CD14-positive monocyte (primary cell): ENCODE results near the gene USP25. TPM values are rescaled to one million over a fixed set of nuclear protein-coding genes. Genes with fewer than 3 reads are reported as not detected.

Experiments
- DNase-seq, 3 donors: peaks; one replicate each; pipeline ENCODE4 v3.0.0-alpha.2; 2011 to 2022
- H2AFZ ChIP-seq: 2 replicates; pipeline ENCODE4 v1.6.0; 2012; ENCODE audit warnings: mild to moderate bottlenecking, low read depth, low read length, inconsistent platforms; ENCODE audit not compliant: insufficient read depth, poor library complexity, severe bottlenecking
- H3K27ac ChIP-seq, 2 donors: 1 replicate in 1 of 2; 2 replicates in 1 of 2; pipeline ENCODE4 v1.5.1; 2012 to 2013; ENCODE audit warnings: low read length in 2 of 2, control low read depth in 1 of 2, inconsistent platforms in 1 of 2, low read depth in 1 of 2, mild to moderate bottlenecking in 1 of 2
- H3K27me3 ChIP-seq, 2 donors: one replicate each; pipeline versions ENCODE4 v1.6.0 to v1.6.1; 2011 to 2013; ENCODE audit warnings: low read length in 2 of 2; ENCODE audit not compliant: control insufficient read depth in 2 of 2, insufficient read depth in 2 of 2
- H3K36me3 ChIP-seq, 2 donors: replicated peaks in 1 of 2; 1 replicate in 1 of 2; 2 replicates in 1 of 2; pipeline versions ENCODE4 v1.5.1 to v1.6.1; 2012 to 2013; ENCODE audit warnings: low read length in 2 of 2, control low read depth in 1 of 2, inconsistent platforms in 1 of 2, mild to moderate bottlenecking in 1 of 2; ENCODE audit not compliant: insufficient read depth in 2 of 2, control insufficient read depth in 1 of 2
- H3K4me1 ChIP-seq, 2 donors: 1 replicate in 1 of 2; 2 replicates in 1 of 2; pipeline versions ENCODE4 v1.5.1 to v1.6.1; 2012 to 2013; ENCODE audit warnings: low read length in 2 of 2, control low read depth in 1 of 2, inconsistent platforms in 1 of 2, mild to moderate bottlenecking in 1 of 2, moderate library complexity in 1 of 2; ENCODE audit not compliant: insufficient read depth in 2 of 2, control insufficient read depth in 1 of 2
- H3K4me2 ChIP-seq: replicated peaks from 2 replicates; pipeline ENCODE3; 2012; ENCODE audit warnings: low read length, moderate library complexity, mild to moderate bottlenecking; ENCODE audit not compliant: poor library complexity, severe bottlenecking; ENCODE audit errors: extremely low read depth
- H3K4me3 ChIP-seq, 3 experiments: fragments of 200-600 bp in 1 of 3; sonication (generic) in 1 of 3; replicated peaks in 1 of 3; 1 replicate in 2 of 3; 2 replicates in 1 of 3; pipeline ENCODE4 v1.5.1; 2011 to 2013; ENCODE audit warnings: low read length in 3 of 3, mild to moderate bottlenecking in 3 of 3, control low read depth in 2 of 3, low read depth in 2 of 3, inconsistent platforms in 1 of 3, moderate library complexity in 1 of 3
- H3K79me2 ChIP-seq: 2 replicates; pipeline ENCODE4 v1.6.0; 2012; ENCODE audit warnings: mild to moderate bottlenecking, control low read depth, inconsistent platforms, low read length, moderate library complexity; ENCODE audit not compliant: insufficient read depth
- H3K9ac ChIP-seq: 2 replicates; pipeline ENCODE4 v1.6.0; 2017; ENCODE audit warnings: low read length, mild to moderate bottlenecking; ENCODE audit not compliant: insufficient read depth, poor library complexity, severe bottlenecking
- H3K9me3 ChIP-seq, 2 donors: replicated peaks in 1 of 2; 1 replicate in 1 of 2; 2 replicates in 1 of 2; pipeline versions ENCODE4 v1.5.1 to v1.6.1; 2012 to 2013; ENCODE audit warnings: low read length in 2 of 2, control low read depth in 1 of 2; ENCODE audit not compliant: control insufficient read depth in 1 of 2, insufficient read depth in 1 of 2
- H4K20me1 ChIP-seq: 2 replicates; pipeline ENCODE4 v1.6.0; 2012; ENCODE audit warnings: mild to moderate bottlenecking, low read length, control low read depth, moderate library complexity; ENCODE audit not compliant: insufficient read depth
- H3K27ac Mint-ChIP-seq, 7 donors: one replicate each; pipeline ENCODE4 v1.8.0; 2020; ENCODE audit warnings: mild to moderate bottlenecking in 7 of 7, mixed read lengths in 7 of 7, moderate library complexity in 6 of 7, inconsistent platforms in 2 of 7
- H3K27me3 Mint-ChIP-seq, 3 donors: one replicate each; pipeline ENCODE4 v1.8.0; 2021 to 2022; ENCODE audit warnings: low read depth in 3 of 3, mild to moderate bottlenecking in 3 of 3, mixed read lengths in 3 of 3, moderate library complexity in 3 of 3, inconsistent platforms in 1 of 3
- H3K36me3 Mint-ChIP-seq, 2 donors: one replicate each; pipeline ENCODE4 v1.8.0; 2020; ENCODE audit warnings: mixed read lengths in 2 of 2, inconsistent platforms in 1 of 2, mild to moderate bottlenecking in 1 of 2
- H3K4me1 Mint-ChIP-seq: one replicate; pipeline ENCODE4 v1.8.0; 2020; ENCODE audit warnings: mild to moderate bottlenecking, mixed read lengths
- H3K4me3 Mint-ChIP-seq, 2 donors: one replicate each; pipeline ENCODE4 v1.8.0; 2020; ENCODE audit warnings: mild to moderate bottlenecking in 2 of 2, mixed read lengths in 2 of 2, moderate library complexity in 1 of 2
- H3K9me3 Mint-ChIP-seq, 7 donors: one replicate each; pipeline ENCODE4 v1.8.0; 2020 to 2022; ENCODE audit warnings: mixed read lengths in 7 of 7, mild to moderate bottlenecking in 6 of 7, moderate library complexity in 6 of 7, inconsistent platforms in 2 of 7
- CTCF ChIP-seq: fragments of 200-600 bp; IDR thresholded peaks from one replicate; pipeline ENCODE4 v1.8.0; 2022; ENCODE audit warnings: antibody characterized with exemption, mild to moderate bottlenecking
- WGBS: methylation state at CpG from one replicate; pipeline ENCODE4 v1.1.5; 2013; ENCODE audit warnings: missing lambda C conversion rate; ENCODE audit not compliant: insufficient coverage; 5-methylcytosine and 5-hydroxymethylcytosine counted together
- intact Hi-C, 2 donors: fragments of 100-400 bp; cut with micrococcal nuclease; formaldehyde crosslinking; loops; one replicate each; pipeline versions ENCODE4 v1.15.0 to v1.15.1; 2023
- polyA plus RNA-seq, 3 donors: library from polyadenylated mRNA; depleted of rRNA in 1 of 3; unstranded in 2 of 3; stranded (reverse) in 1 of 3; fragments of 300-500 nt in 2 of 3; fragments of >200 nt in 1 of 3; fragmentation: Illumina TruSeq in 2 of 3; gene quantifications; 1 replicate in 2 of 3; 2 replicates in 1 of 3; pipeline ENCODE4 v1.2.3, GENCODE V29; 2012 to 2021

USP25 gene
- polyA plus RNA-seq, 3 donors, result 7.2 to 15.6 (median 9.6) TPM

GRCh38 chr21:15682977-15683376 is 46.8 kb upstream of the USP25 start:
- intact Hi-C loops, result loop anchor here in 1 of 2 donors (10.0 kb wide), 2 partner anchors 478 to 808 kb away; no protein-coding TSS in a partner anchor
- no peak for TF ChIP-seq CTCF
- Histone ChIP-seq H3K27me3 (no peaks in the 10 kb centered on the region), H2AFZ (no peak overlapping the region), H3K4me1 (peaks cover 62 to 72% of the 10 kb centered on the region in 2 donors), H3K36me3 (no peaks in the 10 kb centered on the region), H3K79me2 (peaks cover 9% of the 10 kb centered on the region), H3K4me3 (peak overlapping the region; percentile 38 to 78 (median 57)), H3K9me3 (no peaks in the 10 kb centered on the region), H3K27ac (peak overlapping the region; percentile 85 to 93), H4K20me1 (no peaks in the 10 kb centered on the region), H3K4me2 (peak overlapping the region; percentile 90), H3K9ac (peak overlapping the region; percentile 65)
- Mint-ChIP-seq H3K27me3 (no peaks in the 10 kb centered on the region), H3K27ac (peak overlapping the region; percentile 94 to 99 (median 96)), H3K4me1 (peaks cover 54% of the 10 kb centered on the region), H3K4me3 (peak overlapping the region; percentile 72 to 91), H3K36me3 (peaks cover 0 to 2% of the 10 kb centered on the region in 2 donors), H3K9me3 (peaks cover 0 to 2% (median 0%) of the 10 kb centered on the region in 7 donors)
- no CpG with 5 or more reads among the region's 2 CpGs for WGBS
- peak; percentile 68 to 91 (median 81) for DNase-seq

GRCh38 chr21:15686506-15686905 is 43.3 kb upstream of the USP25 start:
- DNase-seq, result peak; percentile 55 to 82 (median 82)
- H4K20me1 ChIP-seq, result no peaks in the 10 kb centered on the region
- H3K27me3 ChIP-seq, result no peaks in the 10 kb centered on the region
- H3K27ac ChIP-seq, result peak overlapping the region in 1 of 2 donors; percentile 85
- H3K27ac Mint-ChIP-seq, result peak overlapping the region; percentile 82 to 95 (median 93)
- no peak for TF ChIP-seq CTCF
- peak overlapping the region; percentile 34 for H2AFZ ChIP-seq
- no peak overlapping the region for H3K9ac ChIP-seq
- peaks cover 0 to 1% (median 0%) of the 10 kb centered on the region in 7 donors for H3K9me3 Mint-ChIP-seq
- peaks cover 9% of the 10 kb centered on the region for H3K79me2 ChIP-seq
- peaks cover 0 to 3% (median 0%) of the 10 kb centered on the region in 3 donors for H3K27me3 Mint-ChIP-seq
- peaks cover 0 to 2% of the 10 kb centered on the region in 2 donors for H3K36me3 Mint-ChIP-seq
- H3K4me3 ChIP-seq, result peak overlapping the region in 2 of 3 experiments; percentile 22 to 65
- peak overlapping the region; percentile 40 to 70 for H3K4me3 Mint-ChIP-seq
- H3K36me3 ChIP-seq, result no peaks in the 10 kb centered on the region
- H3K4me1 ChIP-seq, result peaks cover 84 to 90% of the 10 kb centered on the region in 2 donors
- intact Hi-C loops, result loop anchor here (5.0 to 10.0 kb wide), 3 partner anchors 41 to 812 kb away; partner anchors contain the start of gene USP25 (in 1 of the 2)
- peak overlapping the region; percentile 70 for H3K4me2 ChIP-seq
- H3K4me1 Mint-ChIP-seq, result peaks cover 81% of the 10 kb centered on the region
- no peaks in the 10 kb centered on the region for H3K9me3 ChIP-seq
- WGBS, result no CpG with 5 or more reads among the region's 1 CpG
